Activated T-cell treated with anti-CD3 and anti-CD28 coated beads, Interleukin-2, amount 50 U/mL, for 1 hour (primary cell): ENCODE data around the gene PAQR9.

Source experiments
- DNase-seq: peaks from one replicate; pipeline ENCODE4 v3.0.0-alpha.2; 2020

PAQR9 gene

GRCh38 chr3:142981108-142981507 is 17.6 kb upstream of the PAQR9 start:
- DNase-seq, result no peak

- DNase-seq, result no peak
Observed at GRCh38 chr3:142977399-142977728, 13.9 kb upstream of the PAQR9 start.

- no peak for DNase-seq
Observed at GRCh38 chr3:142976621-142977398, 13.3 kb upstream of the PAQR9 start.

- DNase-seq, result no peak
Observed at GRCh38 chr3:142975316-142975995, 12.0 kb upstream of the PAQR9 start.

- DNase-seq, result no peak
Observed at GRCh38 chr3:142973217-142974009, 9.9 kb upstream of the PAQR9 start.

GRCh38 chr3:142972092-142972753 is 8.7 kb upstream of the PAQR9 start:
- DNase-seq, result no peak

- no peak for DNase-seq
Observed at GRCh38 chr3:142971431-142971830, 8.0 kb upstream of the PAQR9 start.

- no peak for DNase-seq
Observed at GRCh38 chr3:142968319-142969025, 5.0 kb upstream of the PAQR9 start.

GRCh38 chr3:142966808-142967207 is 3.3 kb upstream of the PAQR9 start:
- no peak for DNase-seq

- no peak for DNase-seq
Observed at GRCh38 chr3:142965581-142965980, 2.1 kb upstream of the PAQR9 start.

GRCh38 chr3:142963234-142963515 is 299 bp downstream of the PAQR9 start:
- DNase-seq, result no peak

GRCh38 chr3:142962520-142963233 is 797 bp downstream of the PAQR9 start:
- DNase-seq, result no peak

GRCh38 chr3:142962175-142962519 is 1.3 kb downstream of the PAQR9 start:
- no peak for DNase-seq

- DNase-seq, result no peak
Observed at GRCh38 chr3:142961539-142961938, 1.9 kb downstream of the PAQR9 start.

GRCh38 chr3:142960322-142960850 is 3.1 kb downstream of the PAQR9 start:
- DNase-seq, result no peak

GRCh38 chr3:142958707-142959106 is 4.8 kb downstream of the PAQR9 start:
- DNase-seq, result no peak

- no peak for DNase-seq
Observed at GRCh38 chr3:142953443-142953842, 10.0 kb downstream of the PAQR9 start.

GRCh38 chr3:142952272-142953193 is 10.9 kb downstream of the PAQR9 start:
- no peak for DNase-seq

- no peak for DNase-seq
Observed at GRCh38 chr3:142951794-142952193, 11.7 kb downstream of the PAQR9 start.

GRCh38 chr3:142950972-142951371 is 12.5 kb downstream of the PAQR9 start:
- no peak for DNase-seq
